ENCODE measurements around the gene MRC2.
A peak's percentile ranks its signal among the peaks of the same experiment; 100 is the strongest.
"Not testable (repeated sequence)": the region's sequence is repeated elsewhere in the genome, so short reads cannot be mapped to it uniquely, and the experiment has no call there.

The MRC2 gene, protein sequence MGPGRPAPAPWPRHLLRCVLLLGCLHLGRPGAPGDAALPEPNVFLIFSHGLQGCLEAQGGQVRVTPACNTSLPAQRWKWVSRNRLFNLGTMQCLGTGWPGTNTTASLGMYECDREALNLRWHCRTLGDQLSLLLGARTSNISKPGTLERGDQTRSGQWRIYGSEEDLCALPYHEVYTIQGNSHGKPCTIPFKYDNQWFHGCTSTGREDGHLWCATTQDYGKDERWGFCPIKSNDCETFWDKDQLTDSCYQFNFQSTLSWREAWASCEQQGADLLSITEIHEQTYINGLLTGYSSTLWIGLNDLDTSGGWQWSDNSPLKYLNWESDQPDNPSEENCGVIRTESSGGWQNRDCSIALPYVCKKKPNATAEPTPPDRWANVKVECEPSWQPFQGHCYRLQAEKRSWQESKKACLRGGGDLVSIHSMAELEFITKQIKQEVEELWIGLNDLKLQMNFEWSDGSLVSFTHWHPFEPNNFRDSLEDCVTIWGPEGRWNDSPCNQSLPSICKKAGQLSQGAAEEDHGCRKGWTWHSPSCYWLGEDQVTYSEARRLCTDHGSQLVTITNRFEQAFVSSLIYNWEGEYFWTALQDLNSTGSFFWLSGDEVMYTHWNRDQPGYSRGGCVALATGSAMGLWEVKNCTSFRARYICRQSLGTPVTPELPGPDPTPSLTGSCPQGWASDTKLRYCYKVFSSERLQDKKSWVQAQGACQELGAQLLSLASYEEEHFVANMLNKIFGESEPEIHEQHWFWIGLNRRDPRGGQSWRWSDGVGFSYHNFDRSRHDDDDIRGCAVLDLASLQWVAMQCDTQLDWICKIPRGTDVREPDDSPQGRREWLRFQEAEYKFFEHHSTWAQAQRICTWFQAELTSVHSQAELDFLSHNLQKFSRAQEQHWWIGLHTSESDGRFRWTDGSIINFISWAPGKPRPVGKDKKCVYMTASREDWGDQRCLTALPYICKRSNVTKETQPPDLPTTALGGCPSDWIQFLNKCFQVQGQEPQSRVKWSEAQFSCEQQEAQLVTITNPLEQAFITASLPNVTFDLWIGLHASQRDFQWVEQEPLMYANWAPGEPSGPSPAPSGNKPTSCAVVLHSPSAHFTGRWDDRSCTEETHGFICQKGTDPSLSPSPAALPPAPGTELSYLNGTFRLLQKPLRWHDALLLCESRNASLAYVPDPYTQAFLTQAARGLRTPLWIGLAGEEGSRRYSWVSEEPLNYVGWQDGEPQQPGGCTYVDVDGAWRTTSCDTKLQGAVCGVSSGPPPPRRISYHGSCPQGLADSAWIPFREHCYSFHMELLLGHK (N-terminal part only)

DNA sequence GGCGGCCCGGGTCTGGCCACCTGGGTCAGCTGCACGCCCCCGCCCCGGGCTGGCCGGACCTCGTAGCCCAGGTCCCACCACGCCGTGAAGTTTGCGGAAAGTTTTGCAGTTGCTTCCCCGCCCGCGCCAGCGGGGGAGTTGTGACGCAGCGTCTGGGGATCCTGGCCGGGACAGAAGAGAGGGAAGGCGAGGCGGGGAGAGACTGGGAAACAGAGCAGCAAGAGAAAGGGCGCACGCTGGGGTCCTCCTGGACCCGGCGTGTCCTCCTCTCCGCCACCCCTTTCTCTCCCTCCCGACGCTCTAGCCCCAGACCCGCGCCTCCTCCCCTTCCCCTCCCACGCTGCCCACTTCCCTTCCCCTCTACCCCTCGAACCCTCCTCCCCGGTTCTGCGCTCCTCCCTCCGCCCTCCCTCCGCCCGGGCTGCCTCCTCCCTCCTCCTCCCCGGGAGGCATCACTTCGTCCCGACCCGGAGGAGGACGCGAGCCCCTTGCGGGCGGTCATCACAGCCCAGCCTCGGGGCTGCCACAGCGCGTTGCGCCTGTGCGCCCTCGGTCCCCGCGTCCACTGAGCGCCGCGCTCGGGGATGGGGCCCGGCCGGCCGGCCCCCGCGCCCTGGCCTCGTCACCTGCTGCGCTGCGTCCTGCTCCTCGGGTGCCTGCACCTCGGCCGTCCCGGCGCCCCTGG lies at the start of gene MRC2:
TSS of gene MRC2 (plus strand) at position 452 of the 685 bp plus-strand sequence. CDS start at position 585, 133 bp downstream.
- DNase-seq (ENCODE audit: low read depth in 1 of 2, low spot score in 1 of 2): peak; percentile 36 to 74
- in situ Hi-C loops (cut with HindIII; ENCODE audit: low pct_unique_long_range_greater_than_20kb, low sequenced_read_pairs): no loop called here
- no peak for TF ChIP-seq JUND (IDR thresholded peaks at IDR 0.05; ENCODE audit: low read depth)

DNA sequence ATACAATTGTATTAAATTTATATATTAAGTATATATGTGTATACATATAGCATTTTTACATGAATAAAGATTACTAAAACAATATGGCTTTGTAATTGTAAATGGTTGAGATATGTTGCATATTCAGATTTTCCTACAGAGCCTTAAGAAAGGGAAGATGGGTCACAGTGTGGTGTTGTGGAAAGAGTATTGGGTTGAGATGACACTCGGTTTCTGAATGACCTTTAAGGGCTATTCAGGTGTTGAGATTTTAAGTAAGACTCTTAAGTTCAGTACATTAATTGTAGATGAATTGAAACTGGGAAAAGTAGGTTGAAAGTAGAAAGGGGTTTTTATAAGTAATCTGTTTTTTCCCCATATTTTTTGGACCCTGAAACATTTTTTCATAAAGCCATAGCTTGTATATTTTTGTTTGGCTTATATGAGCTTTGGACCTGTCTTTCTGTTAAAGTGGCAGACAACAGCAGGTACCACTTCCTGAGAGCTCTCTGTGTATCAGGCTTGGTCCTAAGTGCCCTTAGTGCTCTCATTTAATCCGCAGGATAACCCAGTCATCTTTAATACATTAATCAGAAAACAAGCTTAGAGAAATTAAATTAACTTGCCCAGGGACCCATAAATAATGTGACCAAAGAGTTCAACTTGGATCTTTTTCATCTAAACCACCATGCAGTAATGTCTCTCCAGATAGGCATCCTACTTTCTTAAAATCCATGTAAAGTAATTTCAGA lies 48.5 kb upstream of the MRC2 start:
- DNase-seq (ENCODE audit: low read depth in 1 of 2, low spot score in 1 of 2): no peak
- TF ChIP-seq JUND (IDR thresholded peaks at IDR 0.05; ENCODE audit: low read depth): no peak
- in situ Hi-C loops (cut with HindIII; ENCODE audit: low pct_unique_long_range_greater_than_20kb, low sequenced_read_pairs): no loop called here

GRCh38 chr17:62580947-62581346 lies 46.5 kb upstream of the MRC2 start:
- no peak for TF ChIP-seq JUND (IDR thresholded peaks at IDR 0.05; ENCODE audit: low read depth)
- no peak for DNase-seq (ENCODE audit: low read depth in 1 of 2, low spot score in 1 of 2)
- in situ Hi-C loops (cut with HindIII; ENCODE audit: low pct_unique_long_range_greater_than_20kb, low sequenced_read_pairs): no loop called here

DNA sequence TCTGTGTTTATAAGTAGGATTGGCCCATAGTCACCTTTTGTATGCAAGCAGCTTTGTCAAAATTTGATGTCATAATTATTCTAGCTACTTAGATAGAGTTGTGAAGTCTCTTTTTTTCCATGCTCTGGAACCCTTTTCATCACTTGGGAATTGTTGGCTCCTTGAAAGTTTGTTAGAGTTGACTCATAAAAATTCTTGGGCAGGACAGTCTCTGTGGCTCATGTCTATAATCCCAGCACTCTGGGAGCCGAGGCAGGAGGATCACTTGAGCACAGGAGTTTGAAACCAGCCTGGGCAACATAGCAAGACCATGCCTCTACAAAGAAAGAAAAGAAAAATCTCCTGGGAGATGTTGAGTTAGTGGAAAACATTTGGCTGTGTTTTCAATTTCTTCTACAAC lies 45.7 kb upstream of the MRC2 start:
- in situ Hi-C loops (cut with HindIII; ENCODE audit: low pct_unique_long_range_greater_than_20kb, low sequenced_read_pairs): no loop called here
- no peak for DNase-seq (ENCODE audit: low read depth in 1 of 2, low spot score in 1 of 2)
- TF ChIP-seq JUND (IDR thresholded peaks at IDR 0.05; ENCODE audit: low read depth): no peak

DNA sequence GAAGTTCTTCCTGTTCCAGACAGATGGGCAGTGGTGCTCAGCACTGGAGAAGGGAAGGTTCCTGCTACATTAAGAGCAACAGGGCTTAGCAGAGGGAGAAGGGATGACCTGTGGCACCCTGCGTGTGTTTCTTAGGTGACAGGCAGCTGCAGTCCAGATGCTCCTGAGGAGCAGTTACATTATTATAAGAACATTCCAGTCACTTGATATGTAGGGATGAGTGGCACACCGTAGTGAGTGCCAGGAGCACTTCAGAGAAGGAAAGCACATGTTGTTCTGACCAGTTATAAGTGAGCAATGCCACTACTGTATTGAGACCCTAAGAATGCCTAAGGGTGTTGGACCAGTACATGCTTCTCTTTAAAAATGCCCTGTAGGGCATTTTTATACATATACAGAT lies 39.9 kb upstream of the MRC2 start:
- TF ChIP-seq JUND (IDR thresholded peaks at IDR 0.05; ENCODE audit: low read depth): no peak
- no peak for DNase-seq (ENCODE audit: low read depth in 1 of 2, low spot score in 1 of 2)
- in situ Hi-C loops (cut with HindIII; ENCODE audit: low pct_unique_long_range_greater_than_20kb, low sequenced_read_pairs): no loop called here

DNA sequence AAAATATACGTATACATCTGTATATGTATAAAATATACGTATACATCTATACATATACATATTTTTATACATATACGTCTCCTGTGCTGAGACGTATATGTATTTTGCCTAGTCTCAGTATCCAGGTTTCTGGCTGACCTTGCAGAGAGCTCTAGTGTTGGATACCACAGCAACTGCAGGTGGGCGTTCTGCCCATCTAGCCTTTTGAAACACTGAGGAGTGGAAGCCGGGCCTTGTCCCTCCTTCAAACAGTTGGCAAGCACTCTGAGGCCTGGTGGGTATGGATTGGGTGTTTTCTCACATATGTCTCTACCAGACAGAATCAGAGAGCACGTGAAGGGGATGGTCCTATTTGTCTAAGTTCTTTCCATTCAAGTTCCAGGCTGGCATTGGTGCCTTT lies 39.4 kb upstream of the MRC2 start:
- in situ Hi-C loops (cut with HindIII; ENCODE audit: low pct_unique_long_range_greater_than_20kb, low sequenced_read_pairs): no loop called here
- no peak for TF ChIP-seq JUND (IDR thresholded peaks at IDR 0.05; ENCODE audit: low read depth)
- no peak for DNase-seq (ENCODE audit: low read depth in 1 of 2, low spot score in 1 of 2)

DNA sequence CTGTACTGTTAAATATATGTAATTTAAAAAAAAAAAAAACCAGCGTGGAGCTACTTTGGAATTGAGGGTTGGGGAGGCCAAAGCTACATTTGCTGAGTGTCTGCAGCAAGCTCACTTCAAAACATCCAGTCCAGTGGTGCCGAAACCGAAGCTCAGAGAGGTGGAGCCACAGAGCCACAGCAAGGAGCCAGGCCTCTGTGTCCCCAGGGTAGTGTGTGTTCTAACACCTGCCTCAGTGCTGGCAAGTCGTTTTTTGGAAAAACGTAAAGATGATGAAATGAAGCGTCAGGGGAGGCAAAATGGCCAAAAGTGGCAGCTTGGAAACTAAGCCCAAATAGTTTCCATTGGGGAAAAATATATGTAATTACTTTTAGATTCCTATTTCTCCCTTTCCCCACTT lies 36.1 kb upstream of the MRC2 start:
- no peak for DNase-seq (ENCODE audit: low read depth in 1 of 2, low spot score in 1 of 2)
- no peak for TF ChIP-seq JUND (IDR thresholded peaks at IDR 0.05; ENCODE audit: low read depth)
- in situ Hi-C loops (cut with HindIII; ENCODE audit: low pct_unique_long_range_greater_than_20kb, low sequenced_read_pairs): no loop called here

- DNase-seq (ENCODE audit: low read depth in 1 of 2, low spot score in 1 of 2); in situ Hi-C loops (cut with HindIII; ENCODE audit: low pct_unique_long_range_greater_than_20kb, low sequenced_read_pairs): not testable (repeated sequence)
These were observed 35.6 kb upstream of the MRC2 start for GRCh38 chr17:62591822-62592221.

GRCh38 chr17:62592341-62593099 lies 35.0 kb upstream of the MRC2 start:
- DNase-seq (ENCODE audit: low read depth in 1 of 2, low spot score in 1 of 2): peak in 1 of 2 experiments; percentile 52
- TF ChIP-seq JUND (IDR thresholded peaks at IDR 0.05; ENCODE audit: low read depth): no peak
- in situ Hi-C loops (cut with HindIII; ENCODE audit: low pct_unique_long_range_greater_than_20kb, low sequenced_read_pairs): no loop called here

DNA sequence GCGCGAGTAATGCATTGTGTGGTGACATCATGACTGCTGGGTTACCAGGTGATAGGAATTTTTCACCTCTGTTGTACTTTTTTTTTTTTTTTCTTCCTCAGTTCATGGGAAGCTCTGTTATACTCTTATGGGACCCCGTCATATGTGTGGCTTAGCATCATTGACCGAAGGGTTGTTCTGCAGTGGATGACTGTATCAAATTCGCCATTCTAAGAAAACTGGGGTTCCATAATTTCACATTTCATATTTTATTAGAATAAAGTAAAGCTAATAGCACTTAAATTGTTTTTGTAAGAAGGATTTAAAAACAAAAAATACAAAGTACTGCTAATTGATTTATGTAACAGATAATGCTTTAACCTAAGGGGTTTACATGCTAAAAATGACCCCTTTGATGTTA lies 32.0 kb upstream of the MRC2 start:
- TF ChIP-seq JUND (IDR thresholded peaks at IDR 0.05; ENCODE audit: low read depth): no peak
- DNase-seq (ENCODE audit: low read depth in 1 of 2, low spot score in 1 of 2): no peak
- in situ Hi-C loops (cut with HindIII; ENCODE audit: low pct_unique_long_range_greater_than_20kb, low sequenced_read_pairs): no loop called here

DNA sequence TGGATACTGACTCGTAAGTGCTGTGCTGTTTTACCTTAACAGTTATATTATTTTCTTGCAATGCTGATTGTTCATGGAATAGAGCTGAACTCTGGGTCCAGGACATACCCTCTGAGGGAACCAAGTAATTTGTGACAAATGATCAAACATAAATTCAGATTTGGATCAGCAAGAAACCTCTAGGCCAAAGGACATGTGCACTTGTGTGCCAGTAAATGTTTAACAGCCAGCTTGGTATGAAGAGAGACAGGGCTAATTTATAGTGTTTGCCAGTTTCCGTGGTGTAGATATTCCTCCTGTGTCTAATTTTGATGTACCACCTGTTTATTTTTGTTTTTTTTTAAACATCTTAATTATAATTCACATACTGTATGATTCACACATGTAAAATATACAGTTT lies 30.8 kb upstream of the MRC2 start:
- in situ Hi-C loops (cut with HindIII; ENCODE audit: low pct_unique_long_range_greater_than_20kb, low sequenced_read_pairs): no loop called here
- TF ChIP-seq JUND (IDR thresholded peaks at IDR 0.05; ENCODE audit: low read depth): no peak
- DNase-seq (ENCODE audit: low read depth in 1 of 2, low spot score in 1 of 2): no peak

Data from T47D (cell line).